ENCODE data around the gene LEMD3.
A peak's percentile ranks its signal among the peaks of the same experiment; 100 is the strongest.

Gene LEMD3

GRCh38 chr12:65187665-65188064, 18.3 kb downstream of the LEMD3 start:
- Mint-ChIP-seq H3K27ac (no peak overlapping the region), H3K36me3 (ENCODE audit: low read depth) (peaks cover 37% of the 10 kb centered on the region), H3K9me3 (no peaks in the 10 kb centered on the region), H3K4me1 (ENCODE audit: low read depth) (peaks cover 54% of the 10 kb centered on the region), H3K27me3 (ENCODE audit: low read depth) (no peaks in the 10 kb centered on the region), H3K4me3 (no peak overlapping the region)

- peaks cover 38% of the 10 kb centered on the region for H3K36me3 Mint-ChIP-seq (ENCODE audit: low read depth)
- H3K4me1 Mint-ChIP-seq (ENCODE audit: low read depth) = peaks cover 58% of the 10 kb centered on the region
- H3K27ac Mint-ChIP-seq = no peak overlapping the region
- H3K27me3 Mint-ChIP-seq (ENCODE audit: low read depth) = no peaks in the 10 kb centered on the region
- H3K4me3 Mint-ChIP-seq = no peak overlapping the region
- no peaks in the 10 kb centered on the region for H3K9me3 Mint-ChIP-seq
These were observed 18.9 kb downstream of the LEMD3 start for GRCh38 chr12:65188179-65188701.

DNA sequence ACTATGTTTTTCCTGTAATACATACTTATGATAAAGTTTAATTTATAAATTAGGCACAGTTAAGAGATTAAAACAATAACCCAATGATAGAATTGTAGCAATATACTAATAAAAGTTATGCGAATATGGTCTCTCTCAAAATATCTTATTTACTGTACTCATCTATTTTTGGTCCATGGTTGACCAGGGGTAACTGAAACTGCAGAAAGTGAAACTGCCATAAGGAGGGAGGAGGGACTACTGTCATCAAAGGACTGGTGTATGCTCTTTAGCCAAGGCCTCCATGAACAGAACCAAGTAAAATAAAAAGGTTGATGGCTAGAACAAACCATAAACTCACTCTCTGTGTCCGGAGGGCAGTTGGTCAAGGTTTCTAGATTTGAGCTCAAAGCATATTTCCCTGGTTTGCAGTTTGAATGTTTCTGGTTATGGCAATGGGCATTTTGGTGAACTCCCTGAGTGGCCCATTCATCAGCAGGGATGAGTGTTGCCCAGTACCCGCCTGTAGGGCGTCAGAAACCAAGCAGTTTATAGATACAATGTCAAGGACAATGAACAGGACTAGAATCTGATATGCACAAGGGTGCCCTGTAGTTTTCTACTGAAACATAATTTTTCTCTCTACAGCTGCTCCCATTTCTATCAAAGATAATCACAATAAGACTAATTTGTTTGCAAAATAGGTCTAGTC, 19.8 kb downstream of the LEMD3 start:
- Mint-ChIP-seq H3K9me3 (peaks cover 3% of the 10 kb centered on the region), H3K27ac (no peak overlapping the region), H3K27me3 (ENCODE audit: low read depth) (no peaks in the 10 kb centered on the region), H3K36me3 (ENCODE audit: low read depth) (peaks cover 40% of the 10 kb centered on the region), H3K4me3 (no peak overlapping the region), H3K4me1 (ENCODE audit: low read depth) (peaks cover 55% of the 10 kb centered on the region)

DNA sequence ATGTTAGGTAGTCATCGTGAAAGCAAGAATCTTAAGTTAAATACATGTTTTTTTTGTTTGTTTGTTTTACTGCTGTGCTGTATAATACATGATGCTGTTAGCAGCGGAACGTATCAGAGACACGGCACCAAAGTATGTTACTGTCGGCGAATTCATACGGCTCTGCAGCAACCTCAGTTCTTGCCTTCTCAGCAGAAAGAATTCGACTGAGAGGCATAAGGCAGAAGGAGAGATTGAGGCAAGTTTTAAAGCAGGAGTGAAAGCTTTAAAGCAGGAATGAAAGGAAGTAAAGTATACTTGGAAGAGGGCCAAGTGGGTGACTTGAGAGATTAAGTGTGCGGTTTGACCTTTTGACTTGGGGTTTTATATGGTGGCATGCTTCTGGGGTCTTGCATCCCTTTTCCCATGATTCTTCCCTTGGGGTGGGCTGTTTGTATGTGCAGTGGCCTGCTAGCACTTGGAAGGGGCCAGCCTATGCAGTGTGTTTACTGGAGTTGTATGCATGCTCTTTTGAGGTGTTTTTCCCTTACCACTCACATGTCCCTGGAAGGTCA, 23.7 kb downstream of the LEMD3 start:
- Mint-ChIP-seq H3K27me3 (ENCODE audit: low read depth) (no peaks in the 10 kb centered on the region), H3K36me3 (ENCODE audit: low read depth) (peaks cover 47% of the 10 kb centered on the region), H3K4me3 (no peak overlapping the region), H3K9me3 (peaks cover 26% of the 10 kb centered on the region), H3K27ac (peak overlapping the region; percentile 32), H3K4me1 (ENCODE audit: low read depth) (peaks cover 58% of the 10 kb centered on the region)

- H3K4me3 Mint-ChIP-seq = no peak overlapping the region
- no peak overlapping the region for H3K27ac Mint-ChIP-seq
- H3K9me3 Mint-ChIP-seq = peaks cover 26% of the 10 kb centered on the region
- H3K4me1 Mint-ChIP-seq (ENCODE audit: low read depth) = peaks cover 50% of the 10 kb centered on the region
- H3K36me3 Mint-ChIP-seq (ENCODE audit: low read depth) = peaks cover 45% of the 10 kb centered on the region
- no peaks in the 10 kb centered on the region for H3K27me3 Mint-ChIP-seq (ENCODE audit: low read depth)
These were observed 25.6 kb downstream of the LEMD3 start for GRCh38 chr12:65194949-65195348.

GRCh38 chr12:65195387-65196055, 26.1 kb downstream of the LEMD3 start:
- no peak overlapping the region for H3K27ac Mint-ChIP-seq
- no peak overlapping the region for H3K4me3 Mint-ChIP-seq
- H3K27me3 Mint-ChIP-seq (ENCODE audit: low read depth) = no peaks in the 10 kb centered on the region
- peaks cover 47% of the 10 kb centered on the region for H3K36me3 Mint-ChIP-seq (ENCODE audit: low read depth)
- H3K4me1 Mint-ChIP-seq (ENCODE audit: low read depth) = peaks cover 49% of the 10 kb centered on the region
- peaks cover 30% of the 10 kb centered on the region for H3K9me3 Mint-ChIP-seq

DNA sequence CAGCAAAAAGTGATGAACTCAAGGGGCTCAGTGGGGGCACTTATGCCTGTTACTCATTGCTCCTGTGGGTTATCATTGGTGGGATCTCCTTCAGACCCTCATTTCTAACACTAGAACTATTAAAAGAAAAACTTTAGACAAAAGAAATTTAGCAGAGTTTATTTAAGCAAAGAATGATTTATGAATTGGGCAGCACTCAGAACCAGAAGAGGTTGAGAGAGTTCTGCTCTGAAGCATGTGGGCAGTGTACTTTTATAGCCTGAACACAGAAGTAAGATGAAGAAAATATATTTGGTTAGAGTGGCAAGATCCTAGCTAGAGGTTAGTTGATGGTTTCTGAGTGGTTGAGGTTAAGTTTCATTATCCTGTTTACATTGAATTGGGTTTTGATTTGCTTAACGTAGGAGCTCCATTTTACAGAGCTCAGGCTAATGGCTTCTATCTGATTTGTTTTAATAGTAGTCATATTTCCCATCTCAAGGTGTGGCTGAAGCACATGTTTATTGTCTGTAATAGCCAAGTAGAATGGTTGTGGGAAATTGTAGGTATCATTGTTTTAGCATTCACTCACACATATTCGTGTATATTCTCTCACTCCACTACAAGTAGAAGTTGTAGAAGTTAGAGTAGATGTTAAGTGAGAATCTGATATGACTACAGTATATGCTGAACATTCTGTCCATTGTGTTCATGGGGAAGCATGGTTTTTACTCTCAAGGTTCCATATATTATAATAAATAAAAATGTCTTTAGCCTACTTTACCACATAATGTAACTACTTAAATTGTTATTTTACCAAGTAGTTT, 27.6 kb downstream of the LEMD3 start:
- peak overlapping the region; percentile 75 for H3K27ac Mint-ChIP-seq
- peak overlapping the region; percentile 2 for H3K4me3 Mint-ChIP-seq
- H3K9me3 Mint-ChIP-seq = peaks cover 31% of the 10 kb centered on the region
- peaks cover 51% of the 10 kb centered on the region for H3K4me1 Mint-ChIP-seq (ENCODE audit: low read depth)
- peaks cover 57% of the 10 kb centered on the region for H3K36me3 Mint-ChIP-seq (ENCODE audit: low read depth)
- no peaks in the 10 kb centered on the region for H3K27me3 Mint-ChIP-seq (ENCODE audit: low read depth)

- Mint-ChIP-seq H3K27ac (no peak overlapping the region), H3K36me3 (ENCODE audit: low read depth) (peaks cover 50% of the 10 kb centered on the region), H3K4me3 (no peak overlapping the region), H3K4me1 (ENCODE audit: low read depth) (peaks cover 50% of the 10 kb centered on the region), H3K9me3 (peaks cover 24% of the 10 kb centered on the region), H3K27me3 (ENCODE audit: low read depth) (no peaks in the 10 kb centered on the region)
These were observed 30.2 kb downstream of the LEMD3 start for GRCh38 chr12:65199604-65200003.

- peaks cover 51% of the 10 kb centered on the region for H3K36me3 Mint-ChIP-seq (ENCODE audit: low read depth)
- H3K4me1 Mint-ChIP-seq (ENCODE audit: low read depth) = peaks cover 54% of the 10 kb centered on the region
- peaks cover 24% of the 10 kb centered on the region for H3K9me3 Mint-ChIP-seq
- no peak overlapping the region for H3K27ac Mint-ChIP-seq
- no peak overlapping the region for H3K4me3 Mint-ChIP-seq
- H3K27me3 Mint-ChIP-seq (ENCODE audit: low read depth) = no peaks in the 10 kb centered on the region
These were observed 30.8 kb downstream of the LEMD3 start for GRCh38 chr12:65200007-65200665.

GRCh38 chr12:65203376-65203775, 34.0 kb downstream of the LEMD3 start:
- peaks cover 5% of the 10 kb centered on the region for H3K9me3 Mint-ChIP-seq
- H3K4me3 Mint-ChIP-seq = no peak overlapping the region
- no peak overlapping the region for H3K27ac Mint-ChIP-seq
- peaks cover 36% of the 10 kb centered on the region for H3K36me3 Mint-ChIP-seq (ENCODE audit: low read depth)
- no peaks in the 10 kb centered on the region for H3K27me3 Mint-ChIP-seq (ENCODE audit: low read depth)
- H3K4me1 Mint-ChIP-seq (ENCODE audit: low read depth) = peaks cover 42% of the 10 kb centered on the region

DNA sequence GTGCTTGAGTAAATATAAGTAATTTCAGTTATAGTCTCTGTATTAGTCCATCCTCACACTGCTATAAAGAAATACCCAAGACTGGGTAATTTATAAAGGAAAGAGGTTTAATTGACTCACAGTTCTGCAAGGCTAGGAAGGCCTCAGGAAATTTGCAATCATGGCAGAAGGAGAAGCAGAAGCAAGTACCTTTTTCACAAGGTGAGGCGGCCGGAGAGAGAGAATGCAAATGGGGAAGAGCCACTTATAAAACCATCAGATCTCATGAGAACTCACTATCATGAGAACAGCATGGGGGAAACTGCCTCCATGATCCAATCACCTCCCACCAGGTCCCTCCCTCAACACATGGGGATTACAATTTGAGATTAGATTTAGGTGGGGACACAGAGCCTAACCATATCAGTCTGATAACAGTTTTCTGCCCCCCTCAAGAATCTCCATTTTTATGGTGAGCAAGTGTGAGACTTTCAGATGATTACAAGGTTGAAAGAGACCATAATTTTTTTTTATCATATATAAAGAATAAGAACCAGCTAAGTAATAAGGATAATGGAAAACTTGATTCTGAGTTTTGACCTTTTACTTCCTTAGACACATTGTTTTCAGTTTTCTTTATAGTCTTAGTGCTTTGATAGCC, 35.6 kb downstream of the LEMD3 start:
- Mint-ChIP-seq H3K27ac (no peak overlapping the region), H3K4me3 (no peak overlapping the region), H3K36me3 (ENCODE audit: low read depth) (peaks cover 34% of the 10 kb centered on the region), H3K9me3 (peaks cover 5% of the 10 kb centered on the region), H3K27me3 (ENCODE audit: low read depth) (no peaks in the 10 kb centered on the region), H3K4me1 (ENCODE audit: low read depth) (peaks cover 52% of the 10 kb centered on the region)

DNA sequence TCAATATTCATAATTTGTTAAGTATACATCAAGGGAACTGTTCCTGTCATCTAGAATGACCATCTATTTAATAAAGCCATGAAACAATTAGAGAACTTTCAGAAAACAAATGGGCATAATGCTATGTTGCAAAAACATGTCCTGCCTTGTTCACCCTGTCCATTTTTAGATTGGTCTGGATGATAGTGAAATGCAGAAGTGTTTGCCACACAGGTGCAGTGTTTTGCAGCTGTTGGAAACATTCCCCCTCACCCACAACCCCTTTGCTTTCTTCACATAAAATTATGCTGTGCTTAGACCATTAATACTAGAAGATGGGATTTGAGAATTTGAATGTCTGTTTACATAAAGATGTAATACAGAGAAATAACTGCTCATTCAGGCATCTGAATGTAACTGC, 36.5 kb downstream of the LEMD3 start:
- H3K9me3 Mint-ChIP-seq = no peaks in the 10 kb centered on the region
- H3K36me3 Mint-ChIP-seq (ENCODE audit: low read depth) = peaks cover 26% of the 10 kb centered on the region
- no peaks in the 10 kb centered on the region for H3K27me3 Mint-ChIP-seq (ENCODE audit: low read depth)
- H3K4me1 Mint-ChIP-seq (ENCODE audit: low read depth) = peaks cover 50% of the 10 kb centered on the region
- no peak overlapping the region for H3K4me3 Mint-ChIP-seq
- no peak overlapping the region for H3K27ac Mint-ChIP-seq

- Mint-ChIP-seq H3K4me1 (ENCODE audit: low read depth) (peaks cover 41% of the 10 kb centered on the region), H3K9me3 (no peaks in the 10 kb centered on the region), H3K27ac (peak overlapping the region; percentile 58), H3K4me3 (no peak overlapping the region), H3K27me3 (ENCODE audit: low read depth) (no peaks in the 10 kb centered on the region), H3K36me3 (ENCODE audit: low read depth) (peaks cover 21% of the 10 kb centered on the region)
These were observed 38.7 kb downstream of the LEMD3 start for GRCh38 chr12:65208125-65208524.
